CD4-positive, alpha-beta T cell treated with Interleukin-1 beta for 1 hour (primary cell): Measurements from ENCODE around the gene GGA2.
"Not testable (repeated sequence)": the region's sequence is repeated elsewhere in the genome, so short reads cannot be mapped to it uniquely, and the experiment has no call there.

Source experiments
- DNase-seq, 2 donors: peaks; one replicate each; pipeline ENCODE4 v3.0.0-alpha.2; 2020 to 2022

The GGA2 gene

GRCh38 chr16:23466162-23466885 is 44.0 kb downstream of the GGA2 start:
- DNase-seq: no peak

- no peak for DNase-seq
Observed at GRCh38 chr16:23465179-23465578, 45.1 kb downstream of the GGA2 start.

GRCh38 chr16:23464196-23464595 is 46.1 kb downstream of the GGA2 start:
- no peak for DNase-seq

- DNase-seq: not testable (repeated sequence)
Observed at GRCh38 chr16:23462994-23463393, 47.3 kb downstream of the GGA2 start.

GRCh38 chr16:23453338-23454052 is 56.8 kb downstream of the GGA2 start:
- no peak for DNase-seq

- peak; percentile 83 to 88 for DNase-seq
Observed at GRCh38 chr16:23452572-23453337, 57.5 kb downstream of the GGA2 start, which contains the start of gene COG7. COG7 (minus strand) TSS chr16:23453189; CDS start chr16:23452994, 195 bp downstream.

- no peak for DNase-seq
Observed at GRCh38 chr16:23452221-23452571, 58.1 kb downstream of the GGA2 start.

- no peak for DNase-seq
Observed at GRCh38 chr16:23448392-23448791, 61.9 kb downstream of the GGA2 start.

- not testable (repeated sequence) for DNase-seq
Observed at GRCh38 chr16:23437542-23437941, 72.8 kb downstream of the GGA2 start.

GRCh38 chr16:23436951-23437350 is 73.3 kb downstream of the GGA2 start:
- no peak for DNase-seq

GRCh38 chr16:23435500-23435899 is 74.8 kb downstream of the GGA2 start:
- peak; percentile 45 to 66 for DNase-seq

- DNase-seq: peak in 1 of 2 donors; percentile 68
Observed at GRCh38 chr16:23434380-23434779, 75.9 kb downstream of the GGA2 start.

- no peak for DNase-seq
Observed at GRCh38 chr16:23433261-23433920, 76.9 kb downstream of the GGA2 start.

- no peak for DNase-seq
Observed at GRCh38 chr16:23432176-23433128, 77.8 kb downstream of the GGA2 start.

- DNase-seq: no peak
Observed at GRCh38 chr16:23428351-23428750, 81.9 kb downstream of the GGA2 start.

- DNase-seq: no peak
Observed at GRCh38 chr16:23424292-23424958, 85.9 kb downstream of the GGA2 start.

GRCh38 chr16:23423496-23424049 is 86.7 kb downstream of the GGA2 start:
- no peak for DNase-seq

- DNase-seq: no peak
Observed at GRCh38 chr16:23420011-23420410, 90.3 kb downstream of the GGA2 start.

GRCh38 chr16:23416816-23417215 is 93.5 kb downstream of the GGA2 start:
- DNase-seq: no peak

GRCh38 chr16:23414731-23415130 is 95.6 kb downstream of the GGA2 start:
- DNase-seq: no peak
